Calu3 (cell line): ENCODE data around the gene MUC6. TPM values are rescaled to one million over a fixed set of nuclear protein-coding genes. Genes with fewer than 3 reads are reported as not detected.

ENCODE experiments used
- BruUV-seq: library from RNA; stranded (reverse); fragments of 400-500 nt; replicated peaks from 2 replicates; lab custom pipeline; 2021; lab: Mats Ljungman, UMichigan
- CTCF ChIA-PET: fragments of 300-600 bp; sonication (Branson Sonifier 250); formaldehyde crosslinking; loops from one replicate; lab custom pipeline; 2022; ENCODE audit warnings: antibody characterized with exemption; lab: Charles Lee
- DNase-seq: peaks from one replicate; pipeline ENCODE4 v3.0.0; 2022
- H3K27ac Mint-ChIP-seq: one replicate; pipeline ENCODE4 v1.8.0; 2022; ENCODE audit warnings: mixed read lengths; ENCODE audit not compliant: unreplicated experiment
- H3K27me3 Mint-ChIP-seq: one replicate; pipeline ENCODE4 v1.8.0; 2022; ENCODE audit warnings: mixed read lengths; ENCODE audit not compliant: unreplicated experiment
- H3K36me3 Mint-ChIP-seq: one replicate; pipeline ENCODE4 v1.8.0; 2022; ENCODE audit warnings: mild to moderate bottlenecking, moderate library complexity, mixed read lengths; ENCODE audit not compliant: insufficient read depth, unreplicated experiment
- H3K4me1 Mint-ChIP-seq: one replicate; pipeline ENCODE4 v1.8.0; 2022; ENCODE audit warnings: mild to moderate bottlenecking, low read depth, mixed read lengths; ENCODE audit not compliant: unreplicated experiment
- H3K4me3 Mint-ChIP-seq: one replicate; pipeline ENCODE4 v1.8.0; 2022; ENCODE audit warnings: mild to moderate bottlenecking, low read depth, moderate library complexity, mixed read lengths; ENCODE audit not compliant: unreplicated experiment
- H3K9me3 Mint-ChIP-seq: one replicate; pipeline ENCODE4 v1.8.0; 2022; ENCODE audit warnings: low read depth, mixed read lengths; ENCODE audit not compliant: unreplicated experiment
- intact Hi-C: fragments of 100-400 bp; cut with micrococcal nuclease; formaldehyde crosslinking; loops from one replicate; pipeline ENCODE4 v1.10.0; 2022; ENCODE audit not compliant: unreplicated experiment
- total RNA-seq: library from RNA; stranded (reverse); gene quantifications from 2 replicates; pipeline ENCODE4 v1.2.3, GENCODE V29; 2022
- TF ChIP-seq, protein P1 (sequence below): fragments of 200-600 bp; IDR thresholded peaks from one replicate; pipeline ENCODE4 v1.8.0; 2022; ENCODE audit warnings: antibody characterized with exemption; ENCODE audit not compliant: unreplicated experiment

Gene MUC6
- total RNA-seq, 1 experiment from 2014 or later, result 0.73 TPM

DNA sequence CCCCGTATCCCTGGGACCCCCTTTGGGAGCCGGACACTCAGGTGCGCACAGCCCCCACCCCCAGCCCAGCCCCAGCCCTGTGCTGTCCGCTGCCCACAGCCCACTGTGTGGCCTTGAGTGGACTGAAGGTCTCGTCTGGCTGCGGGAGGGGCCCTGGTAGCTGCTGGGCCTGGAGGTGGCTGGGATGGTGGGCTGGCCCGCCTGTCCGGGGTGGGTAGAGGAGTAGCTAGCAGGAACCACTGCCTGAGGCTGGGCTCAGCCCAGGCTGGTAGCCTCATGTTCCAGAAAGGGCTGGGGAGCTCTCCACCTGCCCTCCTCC is 4.6 kb upstream of the MUC6 start:
- H3K4me1 Mint-ChIP-seq, result peaks cover 16% of the 10 kb centered on the region
- no TSS peak for BruUV-seq
- H3K4me3 Mint-ChIP-seq, result no peak overlapping the region
- TF ChIP-seq, protein P1, sequence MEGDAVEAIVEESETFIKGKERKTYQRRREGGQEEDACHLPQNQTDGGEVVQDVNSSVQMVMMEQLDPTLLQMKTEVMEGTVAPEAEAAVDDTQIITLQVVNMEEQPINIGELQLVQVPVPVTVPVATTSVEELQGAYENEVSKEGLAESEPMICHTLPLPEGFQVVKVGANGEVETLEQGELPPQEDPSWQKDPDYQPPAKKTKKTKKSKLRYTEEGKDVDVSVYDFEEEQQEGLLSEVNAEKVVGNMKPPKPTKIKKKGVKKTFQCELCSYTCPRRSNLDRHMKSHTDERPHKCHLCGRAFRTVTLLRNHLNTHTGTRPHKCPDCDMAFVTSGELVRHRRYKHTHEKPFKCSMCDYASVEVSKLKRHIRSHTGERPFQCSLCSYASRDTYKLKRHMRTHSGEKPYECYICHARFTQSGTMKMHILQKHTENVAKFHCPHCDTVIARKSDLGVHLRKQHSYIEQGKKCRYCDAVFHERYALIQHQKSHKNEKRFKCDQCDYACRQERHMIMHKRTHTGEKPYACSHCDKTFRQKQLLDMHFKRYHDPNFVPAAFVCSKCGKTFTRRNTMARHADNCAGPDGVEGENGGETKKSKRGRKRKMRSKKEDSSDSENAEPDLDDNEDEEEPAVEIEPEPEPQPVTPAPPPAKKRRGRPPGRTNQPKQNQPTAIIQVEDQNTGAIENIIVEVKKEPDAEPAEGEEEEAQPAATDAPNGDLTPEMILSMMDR, result no peak
- H3K9me3 Mint-ChIP-seq, result peaks cover 4% of the 10 kb centered on the region
- intact Hi-C loops, result loop anchor here (10.0 kb wide), 1 partner anchor 116 kb away; the partner anchor contains the start of gene AP2A2
- H3K27me3 Mint-ChIP-seq, result peaks cover 23% of the 10 kb centered on the region
- CTCF ChIA-PET, result no interaction called here
- no peak overlapping the region for H3K27ac Mint-ChIP-seq
- no peak for DNase-seq
- peaks cover 12% of the 10 kb centered on the region for H3K36me3 Mint-ChIP-seq

DNA sequence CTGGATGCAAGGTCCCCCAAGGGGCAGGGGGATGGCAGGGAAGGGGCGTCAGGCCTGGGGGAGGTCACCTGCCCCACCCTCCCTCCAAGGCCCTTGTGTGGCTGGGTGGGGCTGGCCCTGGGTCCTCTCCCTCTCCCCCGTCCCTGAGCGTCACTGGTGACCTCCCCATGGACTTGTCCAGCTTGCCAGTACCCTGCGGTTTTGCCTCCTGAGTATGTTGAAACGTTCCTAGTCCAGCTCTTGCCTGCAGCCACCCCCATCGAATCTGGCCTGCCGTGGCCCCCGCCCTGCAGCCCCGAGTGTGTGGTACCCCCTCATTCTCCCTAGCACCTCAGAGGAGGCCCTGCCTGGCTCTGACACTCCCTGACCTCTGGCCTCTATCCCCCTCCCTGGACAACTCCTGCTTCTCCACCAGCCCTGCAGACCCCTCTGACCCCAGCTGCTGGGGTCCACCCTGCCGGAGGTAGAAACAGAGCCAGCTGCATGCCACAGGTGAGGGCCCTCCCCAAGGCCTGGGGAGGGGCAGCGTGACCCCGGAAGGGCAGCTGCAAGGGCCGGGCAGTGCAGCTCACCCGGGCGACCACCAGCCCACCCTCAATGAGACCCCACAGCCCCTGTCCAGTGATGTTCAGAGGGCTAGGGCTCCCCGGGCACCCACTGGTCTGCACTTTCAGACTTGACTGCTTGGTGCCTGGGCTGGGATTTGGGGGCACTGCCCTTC is 4.1 kb upstream of the MUC6 start:
- Mint-ChIP-seq H3K36me3 (peaks cover 12% of the 10 kb centered on the region), H3K4me3 (no peak overlapping the region), H3K27ac (peak overlapping the region; percentile 71), H3K4me1 (peaks cover 16% of the 10 kb centered on the region), H3K9me3 (peaks cover 4% of the 10 kb centered on the region), H3K27me3 (peaks cover 22% of the 10 kb centered on the region)
- DNase-seq, result peak; percentile 53
- no TSS peak for BruUV-seq
- intact Hi-C loops, result loop anchor here (10.0 kb wide), 1 partner anchor 116 kb away; the partner anchor contains the start of gene AP2A2
- CTCF ChIA-PET, result interaction anchor here (1.2 to 1.6 kb wide), 2 partner anchors 11 to 181 kb away, joined by 3 read pairs; no protein-coding TSS in a partner anchor
- TF ChIP-seq, protein P1, result no peak

DNA sequence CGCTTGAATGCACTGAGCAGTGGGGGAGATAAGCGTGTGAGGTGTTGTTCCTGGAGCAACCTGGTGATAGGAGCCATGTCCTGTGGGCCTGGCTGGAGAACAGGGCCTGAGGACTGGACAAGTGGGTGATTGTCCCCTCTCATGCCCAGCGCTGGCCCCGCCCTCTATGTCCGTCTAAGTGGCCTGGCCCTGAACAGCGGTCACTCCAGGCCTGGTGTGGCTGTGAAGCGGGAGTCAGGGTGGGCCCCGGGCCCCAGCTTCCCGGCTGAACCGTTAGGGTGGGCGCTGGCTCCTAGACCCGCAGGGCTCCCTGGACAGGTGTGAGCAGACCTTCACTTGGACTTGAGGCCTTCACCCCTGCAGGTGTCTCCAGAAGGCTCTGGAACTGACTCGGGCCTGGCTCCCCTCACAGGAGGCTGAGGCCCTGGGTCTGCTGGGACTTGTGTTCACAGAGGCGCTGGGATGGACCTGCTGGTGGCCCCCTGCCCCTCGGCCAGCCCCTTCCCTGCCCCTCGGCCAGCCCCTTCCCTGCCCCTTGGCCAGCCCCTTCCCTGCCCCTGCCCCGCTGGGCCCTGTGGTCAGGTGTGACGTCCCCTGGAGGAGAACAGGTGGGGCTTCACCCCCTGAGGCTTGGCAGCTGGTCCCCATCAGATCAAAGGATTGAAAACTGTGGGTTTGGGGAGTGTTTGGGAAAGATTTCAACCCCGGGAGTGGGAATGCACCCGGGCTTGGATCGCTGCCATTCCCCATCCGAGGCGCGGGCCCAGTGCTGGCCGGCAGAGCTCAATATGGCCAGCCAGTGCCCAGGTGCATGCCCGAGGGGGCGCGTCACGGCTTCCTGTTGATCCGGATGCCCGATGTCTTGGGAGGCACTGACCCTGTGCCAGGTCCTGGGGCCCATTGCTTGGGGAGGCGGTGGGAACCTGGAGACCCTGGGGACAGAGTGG is 3.2 kb upstream of the MUC6 start:
- CTCF ChIA-PET, result interaction anchor here (1.2 to 1.6 kb wide), 2 partner anchors 12 to 180 kb away, joined by 3 read pairs; no protein-coding TSS in a partner anchor
- TF ChIP-seq, protein P1, result no peak
- intact Hi-C loops, result loop anchor here (10.0 kb wide), 1 partner anchor 115 kb away; the partner anchor contains the start of gene AP2A2
- BruUV-seq, result no TSS peak
- Mint-ChIP-seq H3K9me3 (no peaks in the 10 kb centered on the region), H3K27me3 (peaks cover 13% of the 10 kb centered on the region), H3K4me3 (no peak overlapping the region), H3K4me1 (peaks cover 16% of the 10 kb centered on the region), H3K36me3 (peaks cover 18% of the 10 kb centered on the region), H3K27ac (peak overlapping the region; percentile 71)
- peak; percentile 79 for DNase-seq

DNA sequence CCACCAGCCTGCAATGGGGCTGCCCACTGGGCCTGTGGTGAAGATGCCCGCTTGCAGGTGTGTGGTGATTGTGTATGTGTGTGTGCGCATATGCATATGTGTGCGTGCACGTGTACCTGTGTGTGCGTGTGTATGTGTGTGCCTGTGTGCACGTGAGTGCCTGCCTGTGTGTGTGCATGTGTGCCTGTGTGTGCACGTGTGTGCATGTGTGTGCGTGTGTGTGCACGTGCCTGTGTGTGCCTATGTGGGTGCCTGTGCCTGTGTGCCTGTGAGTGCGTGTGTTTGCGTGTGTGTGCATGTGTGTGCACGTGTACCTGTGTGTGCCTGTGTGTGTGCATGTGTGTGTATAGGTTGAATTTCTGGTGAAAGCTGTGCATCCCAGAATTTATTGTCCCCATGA is 2.4 kb upstream of the MUC6 start:
- H3K9me3 Mint-ChIP-seq, result no peaks in the 10 kb centered on the region
- intact Hi-C loops, result no loop called here
- no peak overlapping the region for H3K27ac Mint-ChIP-seq
- DNase-seq, result no peak
- CTCF ChIA-PET, result interaction anchor here (1.1 to 1.6 kb wide), 2 partner anchors 12 to 87 kb away, joined by 3 to 4 read pairs; no protein-coding TSS in a partner anchor
- TF ChIP-seq, protein P1, result no peak
- peaks cover 5% of the 10 kb centered on the region for H3K27me3 Mint-ChIP-seq
- H3K4me1 Mint-ChIP-seq, result peaks cover 16% of the 10 kb centered on the region
- peaks cover 18% of the 10 kb centered on the region for H3K36me3 Mint-ChIP-seq
- no TSS peak for BruUV-seq
- H3K4me3 Mint-ChIP-seq, result no peak overlapping the region
